Measurements from ENCODE around the gene PKNOX2.

DNA sequence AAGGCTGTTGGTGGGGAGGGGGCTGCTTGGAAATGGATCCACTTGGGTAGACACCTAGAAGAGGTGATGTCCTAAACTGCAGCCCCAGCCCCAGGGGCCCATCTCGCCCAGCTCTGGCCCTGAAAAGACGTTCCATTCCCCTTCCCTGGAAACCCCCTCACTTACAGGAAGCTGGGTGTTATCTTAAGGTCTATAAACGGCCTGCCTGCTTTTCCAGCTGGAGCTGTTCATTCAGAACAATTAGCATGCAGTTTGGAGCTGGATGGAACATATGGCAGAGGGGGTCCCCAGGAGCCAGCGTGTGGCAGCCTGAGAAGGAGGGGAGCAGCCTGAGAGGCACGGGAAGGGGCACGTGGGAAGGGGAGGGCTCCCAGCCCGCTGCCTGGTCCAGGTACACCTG lies 139.6 kb downstream of the PKNOX2 start:
- TF ChIP-seq EZH2 (optimal IDR thresholded peaks at IDR 0.05; ENCODE audit: low read depth, low read length) (no peak), CTCF (IDR thresholded peaks at IDR 0.05; ENCODE audit: low read length) (no peak), EZH2phosphoT487 (IDR thresholded peaks at IDR 0.05; ENCODE audit: low read length) (no peak)
